Measurements from ENCODE around the gene TMEM213. TPM values are rescaled to one million over a fixed set of nuclear protein-coding genes. Genes with fewer than 3 reads are reported as not detected.

Gene TMEM213
- total RNA-seq, 1 experiment from 2014 or later, result not detected

DNA sequence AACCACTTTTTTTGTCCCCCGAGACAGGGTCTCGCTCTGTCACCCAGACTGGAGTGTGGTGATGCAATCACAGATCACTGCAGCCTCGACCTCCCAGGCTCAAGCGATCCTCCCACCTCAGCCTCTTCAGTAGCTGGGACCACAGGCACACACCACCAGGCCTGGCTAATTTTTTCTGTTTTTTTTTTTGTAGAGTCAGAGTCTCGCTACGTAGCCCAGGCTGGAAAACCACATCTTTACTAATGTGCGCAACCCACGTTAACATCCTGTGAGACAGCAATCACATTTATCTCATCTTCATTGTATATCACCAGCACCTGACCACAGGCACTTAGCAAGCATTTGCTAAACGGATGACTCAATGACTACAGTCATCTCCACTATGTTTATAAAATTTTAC lies 78.0 kb downstream of the TMEM213 start:
- DNase-seq (ENCODE audit: low read depth), result peak; percentile 81

- no peak for DNase-seq (ENCODE audit: low read depth)
These were observed 78.5 kb downstream of the TMEM213 start for GRCh38 chr7:138876326-138876725.

DNA sequence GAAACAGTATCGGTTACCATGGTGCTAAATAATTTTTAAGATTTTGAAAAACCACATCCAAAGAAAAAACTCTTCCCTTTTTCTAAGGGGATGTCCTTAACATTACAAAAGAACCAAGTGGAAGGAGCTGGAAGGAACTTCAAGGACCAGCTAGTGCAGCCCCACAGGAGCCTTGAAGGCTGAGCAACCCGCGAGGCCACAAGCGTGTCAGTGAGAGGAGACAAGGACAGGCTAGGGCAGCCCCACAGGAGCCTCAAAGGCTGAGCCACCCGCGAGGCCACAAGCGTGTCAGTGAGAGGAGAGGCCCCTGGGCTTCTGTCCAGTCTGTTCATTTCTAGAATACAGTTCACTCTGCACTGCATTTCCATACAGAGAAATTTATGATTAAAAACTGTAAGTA lies 80.3 kb downstream of the TMEM213 start:
- no peak for DNase-seq (ENCODE audit: low read depth)

DNA sequence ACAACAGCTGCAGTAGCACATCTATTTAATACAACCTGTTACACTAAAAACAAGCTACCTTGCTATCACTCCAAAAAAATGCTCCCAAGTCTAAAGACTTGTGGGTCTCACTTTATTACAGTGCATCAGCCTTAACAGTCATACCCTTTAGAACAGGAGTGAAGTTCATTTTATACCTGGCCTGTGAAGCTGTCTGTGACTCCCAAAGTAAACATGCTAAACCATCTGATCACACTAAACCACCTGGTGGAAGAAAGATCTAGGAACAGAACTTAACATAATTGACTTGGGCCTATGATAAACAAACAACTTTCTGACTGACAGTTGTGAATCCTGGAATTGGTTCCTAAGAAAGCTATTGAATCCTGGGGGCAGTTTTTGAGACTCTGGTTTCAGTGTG lies 81.1 kb downstream of the TMEM213 start:
- no peak for DNase-seq (ENCODE audit: low read depth)

DNA sequence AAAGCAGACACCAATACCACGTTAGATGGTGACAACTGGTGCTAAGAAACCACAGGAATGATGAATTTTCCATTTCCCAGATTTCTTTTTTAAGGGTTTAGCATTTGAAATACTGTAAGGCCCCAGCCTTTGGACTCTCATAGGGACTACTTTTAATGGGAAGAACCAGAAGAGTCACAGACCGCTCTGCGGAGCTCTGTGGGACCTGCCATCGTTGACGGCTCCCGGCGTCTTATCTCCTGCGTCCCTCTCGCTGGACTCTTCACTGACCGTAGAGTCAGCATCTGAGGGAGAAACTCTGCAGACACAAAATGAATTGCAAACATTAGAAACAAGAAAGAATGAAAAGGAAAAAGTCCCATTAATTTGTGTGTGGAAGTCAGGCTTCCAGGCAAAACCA lies 81.6 kb downstream of the TMEM213 start:
- no peak for DNase-seq (ENCODE audit: low read depth)

DNA sequence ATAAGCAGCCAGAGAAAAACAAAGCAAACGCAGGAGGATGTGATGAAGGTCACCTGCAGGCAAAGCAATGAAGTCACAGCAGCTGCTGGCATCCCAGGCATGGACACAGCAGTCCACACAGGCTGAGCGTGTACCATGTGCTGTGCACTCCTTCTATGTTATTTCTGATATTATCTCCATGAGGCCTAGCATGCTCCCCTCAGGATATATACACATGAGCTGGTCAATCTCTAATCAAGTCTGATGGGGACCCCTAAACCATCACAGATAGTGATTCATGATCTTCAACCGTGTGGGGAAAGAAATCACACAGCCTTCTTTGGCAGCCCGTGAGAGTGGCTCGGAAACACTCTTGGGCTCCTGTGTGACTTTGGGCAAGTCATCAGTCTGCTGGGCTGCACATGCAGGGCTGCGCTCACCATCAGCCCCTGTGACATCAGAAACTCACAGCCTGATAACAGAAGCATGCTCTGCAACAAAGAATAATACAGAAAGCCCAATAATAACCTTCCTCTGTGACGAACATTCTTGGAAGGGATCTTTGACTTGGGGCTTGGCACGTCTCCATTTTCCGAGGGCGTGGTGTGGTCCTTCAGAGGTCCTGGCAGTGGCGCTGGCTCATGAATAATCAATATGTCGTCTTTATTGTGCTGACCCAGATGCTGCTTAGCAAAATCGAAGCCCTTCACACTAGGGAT lies 83.2 kb downstream of the TMEM213 start:
- no peak for DNase-seq (ENCODE audit: low read depth)

GRCh38 chr7:138881579-138882188 lies 83.9 kb downstream of the TMEM213 start:
- no peak for DNase-seq (ENCODE audit: low read depth)

GRCh38 chr7:138882249-138882648 lies 84.5 kb downstream of the TMEM213 start:
- no peak for DNase-seq (ENCODE audit: low read depth)

DNA sequence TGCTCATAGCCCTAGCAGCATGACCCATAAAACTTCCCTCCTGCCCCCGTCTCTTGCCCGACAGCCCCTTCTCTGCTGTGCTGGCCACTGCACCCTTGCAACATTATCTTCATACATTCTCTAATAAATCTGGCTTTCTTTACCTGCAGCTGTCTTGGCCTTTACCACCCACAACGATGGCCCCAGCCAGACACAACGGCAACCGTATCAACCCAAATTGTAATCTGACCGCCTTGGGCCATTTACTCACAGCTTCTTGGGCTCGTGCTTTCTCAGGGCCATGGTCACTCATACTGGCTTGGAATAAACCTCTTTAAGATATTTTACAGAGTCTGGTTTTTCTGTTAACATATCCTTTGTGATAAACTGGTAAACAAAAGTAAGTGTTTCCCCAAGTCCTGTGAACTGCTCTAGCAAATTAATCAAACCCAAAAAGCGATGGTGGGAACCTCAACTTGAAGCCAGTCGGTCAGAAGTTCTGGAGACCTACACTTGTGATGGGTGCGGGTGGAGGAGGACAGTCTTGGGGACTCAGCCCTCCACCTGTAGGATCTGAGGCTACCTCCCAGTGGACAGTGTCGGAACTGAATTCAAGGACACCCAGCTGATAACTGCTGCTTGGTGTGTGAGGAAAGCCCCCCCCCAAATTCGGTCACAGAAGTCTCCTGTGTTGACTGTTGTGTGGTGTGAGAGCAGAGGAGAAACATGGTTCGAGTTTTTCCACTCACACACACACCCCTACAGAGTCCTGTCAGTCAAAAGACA lies 87.8 kb downstream of the TMEM213 start:
- DNase-seq (ENCODE audit: low read depth), result no peak

- DNase-seq (ENCODE audit: low read depth), result peak; percentile 80
These were observed 88.7 kb downstream of the TMEM213 start for GRCh38 chr7:138886501-138886917.

GRCh38 chr7:138887085-138887710 lies 89.4 kb downstream of the TMEM213 start:
- DNase-seq (ENCODE audit: low read depth), result no peak

Other genes with a start within 250 kb of the TMEM213 start
- gene SVOPL, start 96.6 kb upstream of the TMEM213 start, total RNA-seq (2014; rRNA removed), result not detected in 2 replicates
- 0.06 and 0.19 TPM in 2 replicates for gene ATP6V0A4, start 202 bp downstream of the TMEM213 start, total RNA-seq (2014; rRNA removed)
- gene KIAA1549, start 183.4 kb downstream of the TMEM213 start, total RNA-seq (2014; rRNA removed), result 2.5 and 3.3 TPM in 2 replicates
- 22.3 and 23.9 TPM in 2 replicates for gene ZC3HAV1L, start 238.0 kb downstream of the TMEM213 start, total RNA-seq (2014; rRNA removed)